ENCODE data around the gene SIRT2. TPM values are rescaled to one million over a fixed set of nuclear protein-coding genes. Genes with fewer than 3 reads are reported as not detected.
A peak's percentile ranks its signal among the peaks of the same experiment; 100 is the strongest.
"Not testable (repeated sequence)": the region's sequence is repeated elsewhere in the genome, so short reads cannot be mapped to it uniquely, and the experiment has no call there.

Gene SIRT2
- 94.4 TPM for total RNA-seq
- long read RNA-seq, transcript SIRT2-201 (16 exons, 2,070 nt), result minor isoform, 10 of 195 reads
- long read RNA-seq, transcript SIRT2-204 (15 exons, 2,062 nt), result major isoform, 92 of 195 reads
- long read RNA-seq, partial matches to known transcripts, result 12 of 195 reads
- long read RNA-seq, other reads (novel, unspliced or antisense), result 77 of 195 reads

DNA sequence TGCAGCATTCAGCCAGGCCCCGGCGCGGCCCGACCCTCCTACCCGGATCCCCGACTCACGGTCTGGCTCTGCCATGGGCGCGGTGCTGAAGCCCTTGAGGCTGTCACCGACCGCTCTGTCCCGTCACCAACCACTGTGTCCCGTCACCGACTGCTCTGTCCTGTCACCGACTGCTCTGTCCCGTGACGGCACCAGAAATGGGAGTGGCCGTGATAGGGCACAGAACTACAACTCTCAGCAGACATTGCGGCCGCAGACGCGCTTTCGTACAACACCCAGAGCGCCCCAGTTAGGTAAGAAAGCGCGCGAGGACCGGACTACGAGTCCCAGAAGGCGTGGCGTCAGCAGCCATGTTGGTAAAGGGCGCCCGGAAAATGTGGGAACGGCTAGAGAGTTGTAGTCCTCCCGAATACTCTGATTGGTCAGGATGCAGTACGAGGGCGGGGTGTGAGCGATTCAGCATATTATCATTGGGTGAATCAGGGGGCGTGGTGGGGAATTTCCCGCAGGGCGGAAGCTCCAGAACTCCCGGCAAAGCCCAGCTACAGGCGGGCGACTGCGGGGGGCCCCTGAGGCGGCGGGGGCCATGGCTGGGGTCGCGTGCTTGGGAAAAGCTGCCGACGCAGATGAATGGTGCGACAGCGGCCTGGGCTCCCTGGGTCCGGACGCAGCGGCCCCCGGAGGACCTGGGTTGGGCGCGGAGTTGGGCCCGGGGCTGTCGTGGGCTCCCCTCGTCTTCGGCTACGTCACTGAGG lies at the start of gene SIRT2, which contains the start of gene NFKBIB:
Gene SIRT2 (minus strand): TSS at position 172 of the 755 bp plus-strand sequence. CDS start 97 bp downstream, at position 75.
Gene NFKBIB (plus strand): TSS at position 523 of the 755 bp plus-strand sequence. CDS start 64 bp downstream, at position 587.
- peak; percentile 97 for ATAC-seq
- intact Hi-C loops (cut with micrococcal nuclease), result no loop called here

DNA sequence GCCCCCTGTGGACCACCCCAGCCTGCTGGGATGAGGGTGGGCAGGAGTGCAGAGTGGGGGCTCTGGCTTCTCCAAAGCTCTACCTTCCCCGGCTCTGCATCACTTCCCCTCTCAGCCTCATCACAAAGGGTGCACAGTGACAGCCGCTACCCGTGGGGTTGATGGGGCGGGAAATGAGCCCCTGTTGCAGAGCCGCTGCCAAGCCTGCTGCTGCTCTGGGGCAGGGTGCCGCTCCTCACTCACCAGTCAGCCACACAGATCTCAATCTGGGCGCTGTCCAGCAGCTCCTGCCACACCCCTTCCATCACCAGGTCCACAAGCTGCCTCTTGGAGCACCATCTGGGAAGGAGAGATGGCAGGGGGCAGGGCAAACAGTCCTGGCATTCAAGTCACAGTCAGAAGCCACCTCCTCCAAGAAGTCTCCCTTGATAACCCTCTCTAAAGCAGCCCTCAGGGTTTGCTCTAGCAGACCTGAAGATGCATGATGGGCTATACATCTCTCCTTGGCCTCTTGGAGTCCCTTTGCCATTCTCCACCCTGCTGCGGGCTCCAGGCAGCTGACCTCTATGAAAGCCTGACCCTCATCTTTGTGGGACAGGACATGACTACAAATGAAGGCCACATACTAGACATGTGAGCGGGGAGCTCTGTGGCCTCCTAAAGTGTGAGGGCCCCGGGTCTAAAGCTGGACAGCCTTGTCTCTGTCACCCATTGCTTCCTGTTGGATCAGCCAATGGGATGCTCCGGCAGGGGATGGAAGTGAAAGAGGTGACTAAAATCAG lies 47.0 kb upstream of the SIRT2 start:
- DNase-seq (no peak), ATAC-seq (no peak)
- intact Hi-C loops (cut with micrococcal nuclease), result no loop called here

More for the DNA sequence above, at the start of gene SIRT2, which contains the start of gene NFKBIB:
- peak; percentile 100 for DNase-seq

DNA sequence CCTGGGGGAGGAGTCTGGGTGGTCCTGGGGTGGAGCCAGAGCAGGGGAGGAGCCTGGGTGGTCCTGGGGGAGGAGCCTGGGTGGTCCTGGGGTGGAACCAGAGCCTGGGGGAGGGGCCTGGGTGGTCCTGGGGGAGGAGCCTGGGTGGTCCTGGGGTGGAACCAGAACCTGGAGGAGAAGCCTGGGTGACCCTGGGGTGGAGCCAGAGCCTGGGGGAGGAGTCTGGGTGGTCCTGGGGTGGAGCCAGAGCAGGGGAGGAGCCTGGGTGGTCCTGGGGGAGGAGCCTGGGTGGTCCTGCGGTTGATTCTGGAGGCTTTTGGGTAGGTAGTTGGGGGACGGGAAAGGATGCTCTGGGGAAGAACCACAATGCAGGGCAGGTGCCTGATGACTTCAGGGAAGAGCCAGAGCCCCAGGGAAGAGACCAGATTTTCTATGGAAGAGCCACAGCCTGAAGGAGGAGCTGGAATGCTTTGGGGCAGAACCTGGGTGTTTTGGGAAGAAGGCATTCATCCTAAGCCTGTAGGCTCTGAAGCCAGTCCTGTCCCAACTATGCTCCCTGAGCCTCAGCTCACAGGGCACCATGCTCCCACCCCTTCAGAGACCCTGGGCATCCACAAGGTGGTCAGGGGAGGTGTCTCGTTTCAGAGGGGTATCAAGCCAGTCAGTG lies 46.3 kb upstream of the SIRT2 start:
- no peak for DNase-seq

DNA sequence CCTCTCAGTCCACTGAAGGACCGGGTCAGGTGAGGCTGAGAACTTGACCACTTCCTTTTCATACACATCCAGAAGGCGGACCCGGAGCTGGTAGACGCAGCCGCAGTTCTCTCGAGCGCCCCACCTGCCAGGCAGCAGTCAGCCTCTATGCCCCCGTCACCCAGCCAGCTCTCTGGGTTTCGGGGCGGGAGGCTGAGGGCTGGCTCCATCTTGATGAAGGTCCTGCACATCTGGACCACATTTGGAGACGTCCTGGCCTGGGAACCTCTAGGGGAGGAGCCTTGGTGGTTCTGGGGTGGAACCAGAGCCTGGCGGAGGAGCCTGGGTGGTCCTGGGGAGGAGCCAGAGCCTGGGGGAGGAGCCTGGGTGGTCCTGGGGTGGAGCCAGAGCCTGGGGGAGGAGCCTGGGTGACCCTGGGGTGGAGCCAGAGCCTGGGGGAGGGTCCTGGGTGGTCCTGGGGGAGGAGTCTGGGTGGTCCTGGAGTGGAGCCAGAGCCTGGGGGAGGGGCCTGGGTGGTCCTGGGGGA lies 45.6 kb upstream of the SIRT2 start:
- intact Hi-C loops (cut with micrococcal nuclease), result no loop called here
- no peak for DNase-seq
- no peak for ATAC-seq

More for the DNA sequence above, 46.3 kb upstream of the SIRT2 start:
- no peak for ATAC-seq
- intact Hi-C loops (cut with micrococcal nuclease), result no loop called here

DNA sequence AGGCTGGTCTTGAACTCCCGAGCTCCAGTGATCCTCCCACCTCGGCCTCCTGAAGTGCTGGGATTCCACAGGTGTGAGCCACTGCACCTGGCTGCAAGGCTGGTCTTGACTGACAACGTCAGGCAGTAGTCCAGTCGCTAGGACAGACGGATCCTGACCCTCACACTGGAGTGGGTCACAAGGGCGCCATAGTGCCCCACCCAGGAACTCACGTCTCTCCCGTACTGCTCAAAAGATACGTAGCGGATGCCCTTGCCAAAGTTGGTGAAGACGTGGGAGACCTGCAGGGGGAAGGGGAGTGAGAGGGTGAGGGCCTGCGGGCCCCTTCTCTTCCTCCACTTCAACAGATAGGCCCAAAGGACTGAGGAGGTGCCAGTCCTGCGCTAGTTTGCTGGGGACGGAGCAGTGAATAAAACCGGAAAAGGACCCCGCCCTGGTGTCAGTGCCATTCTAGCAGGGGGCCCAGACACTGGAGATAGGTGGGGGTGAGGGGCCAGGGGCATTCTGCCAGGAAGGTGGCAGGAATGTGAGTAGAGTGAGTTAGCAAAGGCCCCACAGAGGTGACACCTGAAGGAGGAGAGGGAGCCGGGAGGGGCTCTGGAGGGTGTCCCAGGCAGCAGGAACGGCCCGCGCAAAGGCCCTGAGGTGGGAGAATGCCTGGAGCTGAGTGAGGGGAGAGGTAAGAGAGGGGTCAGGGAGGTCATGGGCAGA lies 43.2 kb upstream of the SIRT2 start:
- ATAC-seq (no peak), DNase-seq (no peak)
- intact Hi-C loops (cut with micrococcal nuclease), result no loop called here

DNA sequence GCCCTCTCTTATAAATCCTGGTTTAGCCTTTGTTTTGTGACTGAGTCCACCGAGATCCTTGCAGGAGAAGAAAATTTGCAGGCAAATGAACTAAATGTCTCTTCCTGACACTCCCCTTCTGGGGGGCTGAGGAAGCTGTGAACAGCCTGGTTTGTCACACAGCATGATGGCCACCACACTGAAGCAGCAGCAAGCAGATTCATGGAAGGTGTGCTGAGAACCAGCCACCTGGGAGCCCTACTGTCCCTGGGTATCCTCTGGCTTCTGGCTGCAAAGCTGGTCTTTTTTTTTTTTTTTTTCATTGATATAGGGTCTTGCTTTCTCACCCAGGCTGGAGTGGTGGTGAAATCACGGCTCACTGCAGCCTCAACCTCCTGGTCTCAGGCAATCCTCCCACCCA lies 42.6 kb upstream of the SIRT2 start:
- DNase-seq (no peak), ATAC-seq (no peak)
- intact Hi-C loops (cut with micrococcal nuclease), result no loop called here

DNA sequence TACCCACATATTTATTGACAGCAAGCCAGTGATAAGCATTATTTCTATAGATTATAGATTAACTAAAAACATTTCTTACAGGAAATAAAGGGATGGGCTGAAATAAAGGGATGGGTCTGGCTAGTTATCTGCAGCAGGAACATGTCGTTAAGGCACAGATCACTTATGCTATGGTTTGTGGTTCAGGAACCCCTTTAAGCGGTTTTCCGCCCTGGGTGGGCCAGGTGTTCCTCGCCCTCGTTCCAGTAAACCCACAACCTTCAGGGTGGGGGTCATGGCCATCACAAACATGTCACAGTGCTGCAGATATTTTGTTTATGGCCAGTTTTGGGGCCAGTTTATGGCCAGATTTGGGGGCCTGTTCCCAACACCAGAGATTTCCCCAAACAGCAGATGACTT lies 42.0 kb upstream of the SIRT2 start:
- DNase-seq; ATAC-seq; intact Hi-C loops (cut with micrococcal nuclease): not testable (repeated sequence)

DNA sequence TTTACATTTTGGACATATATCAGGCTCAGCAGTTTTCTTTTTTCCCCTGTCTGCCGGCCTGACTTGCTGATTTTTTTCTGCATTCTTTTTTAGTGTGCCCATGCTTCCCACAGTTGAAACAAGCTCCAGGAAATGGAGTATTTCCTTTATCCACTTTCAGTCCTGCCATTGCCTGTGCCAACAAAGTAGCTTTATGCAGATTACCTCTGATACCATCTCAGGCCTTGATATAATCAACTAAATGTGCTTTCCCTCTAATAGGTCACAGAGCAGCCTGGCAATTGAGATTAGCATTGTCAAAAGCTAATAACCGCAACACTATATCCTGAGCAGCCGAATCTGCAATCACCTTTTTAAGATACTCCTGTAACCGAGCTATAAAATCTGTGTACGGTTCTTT lies 40.5 kb upstream of the SIRT2 start:
- ATAC-seq (no peak), DNase-seq (no peak)
- intact Hi-C loops (cut with micrococcal nuclease), result no loop called here

DNA sequence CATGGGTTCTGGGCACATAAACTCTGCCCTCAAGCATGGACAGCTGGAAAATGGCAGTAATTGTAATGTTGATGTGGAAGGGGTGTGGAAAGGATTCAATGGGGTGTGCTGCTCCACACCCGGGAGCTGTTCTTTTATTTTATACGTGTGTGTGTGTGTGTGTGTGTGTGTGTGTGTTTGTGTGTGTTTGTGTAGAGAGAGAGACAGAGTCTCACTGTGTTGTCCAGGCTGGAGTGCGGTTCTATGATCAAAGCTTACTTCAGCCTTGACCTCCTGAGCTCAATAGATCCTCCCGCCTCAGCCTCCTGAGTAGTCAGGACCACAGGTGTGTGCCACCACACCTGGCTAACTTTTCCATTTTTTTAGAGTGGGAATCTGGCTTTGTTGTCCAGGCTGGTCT lies 34.1 kb upstream of the SIRT2 start:
- intact Hi-C loops (cut with micrococcal nuclease), result no loop called here
- no peak for DNase-seq
- ATAC-seq, result no peak

DNA sequence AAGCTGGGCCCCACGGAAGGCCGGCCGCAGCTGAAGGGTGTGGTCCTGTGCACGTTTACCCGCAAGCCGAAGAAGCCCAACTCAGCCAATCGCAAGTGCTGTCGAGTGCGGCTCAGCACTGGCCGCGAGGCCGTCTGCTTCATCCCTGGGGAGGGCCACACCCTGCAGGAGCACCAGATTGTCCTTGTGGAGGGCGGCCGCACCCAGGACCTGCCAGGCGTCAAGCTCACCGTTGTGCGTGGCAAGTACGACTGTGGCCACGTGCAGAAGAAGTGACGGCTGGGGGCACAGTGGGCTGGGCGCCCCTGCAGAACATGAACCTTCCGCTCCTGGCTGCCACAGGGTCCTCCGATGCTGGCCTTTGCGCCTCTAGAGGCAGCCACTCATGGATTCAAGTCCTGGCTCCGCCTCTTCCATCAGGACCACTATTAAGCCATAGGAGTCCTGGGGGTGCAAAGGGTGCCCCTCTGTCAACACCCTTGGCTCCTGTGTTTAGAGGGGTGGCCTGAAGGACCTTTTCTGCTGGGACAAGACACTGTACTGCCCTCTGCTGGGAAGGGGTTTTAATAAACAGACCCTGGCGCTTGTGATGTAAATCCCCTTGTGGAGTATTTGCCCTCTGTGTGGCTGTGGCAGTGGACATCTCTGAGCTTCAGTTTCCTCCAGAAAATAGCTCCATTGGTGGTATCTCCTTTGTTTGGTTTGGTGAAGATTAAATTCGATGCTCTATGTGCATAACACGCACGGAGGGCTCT lies 33.2 kb upstream of the SIRT2 start:
- no peak for ATAC-seq
- no peak for DNase-seq
- intact Hi-C loops (cut with micrococcal nuclease), result no loop called here

DNA sequence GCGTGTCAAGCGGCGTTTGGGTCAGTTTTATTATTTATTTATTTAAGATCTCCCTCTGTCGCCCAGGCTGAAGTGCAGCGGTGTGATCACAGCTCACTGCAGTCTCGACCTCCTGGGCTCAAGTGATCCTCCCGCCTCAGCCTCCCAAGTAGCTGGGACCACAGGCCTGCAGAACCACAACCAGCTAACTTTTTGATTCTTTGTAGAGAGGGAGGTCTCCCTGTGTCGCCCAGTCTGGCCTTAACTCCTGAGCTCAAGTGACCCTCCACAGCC lies 32.0 kb upstream of the SIRT2 start:
- ATAC-seq (no peak), DNase-seq (no peak)
- intact Hi-C loops (cut with micrococcal nuclease), result no loop called here

DNA sequence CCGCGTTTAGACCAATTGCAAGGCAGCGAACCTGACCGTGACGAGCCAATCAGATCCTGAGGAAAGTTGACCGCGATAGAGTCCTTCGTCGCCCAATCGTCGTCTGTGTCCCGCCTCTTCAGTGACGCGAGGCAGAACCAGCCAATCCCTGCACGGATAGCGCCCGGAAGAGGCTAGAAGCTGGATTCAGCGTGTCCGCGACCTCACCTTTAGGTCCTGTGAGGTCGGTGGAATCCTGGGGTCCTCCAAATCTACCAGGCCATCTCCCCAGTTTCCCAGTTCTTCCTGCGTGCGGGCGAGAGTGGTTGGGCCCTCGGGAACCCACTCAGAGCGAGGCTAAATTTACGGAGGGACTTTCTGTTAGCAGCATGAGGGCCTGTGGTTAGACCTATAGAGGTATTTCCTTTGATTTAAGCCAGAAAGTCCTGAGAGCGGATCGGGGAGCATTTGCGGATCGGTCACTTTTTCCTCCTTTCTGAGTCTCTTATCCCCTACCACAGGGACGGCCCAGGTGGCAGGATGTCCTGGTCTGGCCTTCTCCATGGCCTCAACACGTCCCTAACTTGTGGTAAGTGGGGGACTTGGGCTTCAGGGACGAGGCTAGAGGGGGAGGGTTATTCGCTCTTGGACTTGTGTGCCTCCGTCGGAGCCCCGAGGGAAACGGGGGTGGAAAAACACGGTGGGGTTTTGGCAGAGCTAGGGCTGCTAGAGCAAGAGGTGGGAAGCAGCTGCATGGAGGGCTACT lies 31.5 kb upstream of the SIRT2 start, which contains the start of gene MRPS12:
Gene MRPS12 (plus strand): TSS at position 169 of the 745 bp plus-strand sequence. CDS start 351 bp downstream, at position 520.
- DNase-seq (peak; percentile 98), ATAC-seq (peak; percentile 97)
- intact Hi-C loops (cut with micrococcal nuclease), result no loop called here

DNA sequence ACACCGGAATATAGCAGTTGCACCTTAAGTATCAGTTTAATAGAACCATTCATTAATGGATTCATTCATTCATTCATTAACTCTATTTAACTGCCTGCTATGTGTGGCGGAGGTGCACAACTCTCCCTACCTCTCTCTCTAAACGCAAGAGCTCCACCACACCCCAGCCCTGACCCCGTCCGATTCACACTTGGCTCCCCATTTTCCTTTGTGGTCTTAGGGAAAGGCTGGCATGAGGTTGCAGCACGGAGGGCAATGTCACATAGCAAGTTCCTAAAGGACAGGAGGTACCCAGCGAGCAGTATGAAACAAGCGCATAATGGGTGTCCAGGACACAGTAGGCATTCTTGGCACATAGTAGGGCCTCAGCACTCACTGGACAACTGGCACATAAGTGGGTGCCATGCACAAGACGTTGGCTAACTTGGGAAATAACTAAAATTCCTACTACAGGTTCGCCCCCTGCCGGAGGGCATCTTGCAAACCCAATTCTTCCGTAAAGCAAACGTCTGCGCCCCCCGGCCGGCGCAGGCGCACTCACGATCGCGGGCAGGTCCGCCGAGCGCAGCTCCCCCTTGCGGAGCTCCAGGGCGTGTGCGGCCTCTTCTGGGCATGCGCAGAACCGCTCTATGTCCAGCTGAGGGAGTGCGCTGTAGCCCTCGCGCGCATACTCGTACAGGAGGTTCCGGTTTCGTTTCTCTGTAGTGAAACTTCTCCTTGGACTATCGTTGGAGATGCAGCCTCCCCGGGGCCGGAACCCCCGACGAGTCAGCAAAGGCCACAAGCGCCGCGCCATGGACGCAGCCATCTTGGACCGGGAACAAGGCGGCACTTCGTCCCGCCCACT lies 30.7 kb upstream of the SIRT2 start, which contains the start of gene SARS2:
Gene SARS2 (minus strand): TSS at position 835 of the 847 bp plus-strand sequence. CDS start 27 bp downstream, at position 808.
- peak; percentile 89 for ATAC-seq
- intact Hi-C loops (cut with micrococcal nuclease), result no loop called here
- DNase-seq, result peak; percentile 94

DNA sequence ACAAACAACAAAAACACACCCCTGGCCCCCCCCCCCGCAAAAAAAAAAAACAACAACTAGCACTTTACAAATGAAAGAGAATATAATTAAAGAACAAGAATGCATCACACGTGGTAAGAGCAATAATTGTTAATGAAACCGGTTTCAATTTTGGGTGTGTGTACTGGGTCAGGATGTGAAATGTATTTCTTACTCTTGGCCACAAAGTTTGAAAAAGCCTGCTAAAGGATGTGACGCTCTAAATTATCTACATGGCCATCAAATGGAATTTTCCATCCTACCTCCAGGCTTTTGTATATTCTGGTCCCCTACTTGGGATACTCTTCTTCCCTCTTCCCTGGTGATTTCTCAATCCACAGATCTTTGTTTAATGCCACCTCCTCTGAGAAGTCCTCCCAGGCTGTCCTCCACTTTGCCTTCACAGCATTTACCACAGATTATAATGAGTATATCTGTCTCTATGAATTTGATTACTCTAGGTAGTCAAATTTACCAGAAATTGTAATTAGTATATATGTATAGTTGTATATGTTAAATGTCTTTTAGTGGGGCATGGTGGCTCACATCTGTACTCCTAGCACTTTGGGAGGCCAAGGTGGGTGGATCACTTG lies 29.1 kb upstream of the SIRT2 start:
- no peak for ATAC-seq
- intact Hi-C loops (cut with micrococcal nuclease), result no loop called here
- no peak for DNase-seq

DNA sequence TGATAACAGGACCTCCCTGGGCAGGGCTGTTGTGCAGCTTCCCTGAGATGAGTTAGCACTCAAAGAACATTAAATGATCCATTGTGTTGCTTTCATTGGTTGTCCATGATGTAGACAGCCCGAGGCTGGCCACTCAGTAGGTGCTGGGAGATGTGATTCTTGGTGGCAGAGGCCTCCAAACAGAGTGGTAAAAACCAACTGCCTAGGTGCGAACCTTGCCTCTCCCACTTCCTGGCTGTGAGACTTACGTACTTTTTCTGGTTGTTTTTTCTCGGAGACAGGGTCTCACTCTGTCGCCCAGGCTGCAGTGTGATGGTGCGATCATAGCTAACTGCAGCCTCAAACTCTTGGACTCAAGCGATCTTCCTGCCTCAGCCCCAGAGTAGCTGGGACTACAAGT lies 25.0 kb upstream of the SIRT2 start:
- DNase-seq, result no peak
- intact Hi-C loops (cut with micrococcal nuclease), result no loop called here
- no peak for ATAC-seq

DNA sequence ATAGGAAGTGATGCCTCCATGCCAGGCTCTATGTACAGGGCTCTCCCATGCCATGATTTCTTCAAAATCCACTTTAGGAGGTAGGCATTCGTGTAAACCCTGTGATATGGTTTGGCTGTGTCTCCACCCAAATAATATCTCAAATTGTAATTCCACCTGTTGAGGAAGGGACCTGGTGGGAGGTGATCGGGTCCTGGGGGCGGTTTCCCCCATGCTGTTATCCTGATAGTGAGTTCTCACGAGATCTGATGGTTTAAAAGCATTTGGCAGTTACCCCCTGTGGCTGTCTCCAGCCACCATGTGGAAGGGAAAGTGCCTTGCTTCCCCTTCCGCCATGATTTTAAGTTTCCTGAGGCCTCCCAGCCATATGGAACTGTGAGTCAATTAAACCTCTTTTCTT lies 23.1 kb upstream of the SIRT2 start:
- ATAC-seq (no peak), DNase-seq (no peak)
- intact Hi-C loops (cut with micrococcal nuclease), result no loop called here
